IPS-NIHi7 (cell line): ENCODE data around the gene CLDN17.

Experiments used
- DNase-seq: peaks from one replicate; pipeline ENCODE4 v3.0.0; 2012; ENCODE audit warnings: mixed read lengths; ENCODE audit errors: extremely low spot score

CLDN17 gene

DNA sequence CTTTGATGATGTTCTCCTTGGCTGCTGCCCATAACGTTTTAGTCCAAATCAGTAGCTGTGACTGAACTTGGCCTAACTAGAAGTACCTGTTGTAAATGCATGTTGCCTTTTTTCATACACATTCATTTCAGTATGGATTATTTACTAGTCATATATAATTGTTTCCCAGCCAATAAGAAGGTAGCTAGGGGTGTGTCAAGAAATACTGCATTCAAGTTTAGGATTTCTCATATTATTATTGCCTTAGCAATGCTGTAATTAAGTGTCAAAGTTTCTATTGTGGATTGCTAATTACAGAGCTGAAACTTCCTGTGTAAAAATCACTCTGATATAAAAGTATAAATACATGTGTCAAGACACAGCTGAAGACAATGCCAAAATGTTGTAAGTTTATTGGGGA lies at the start of gene CLDN17:
Gene CLDN17, minus strand, starts transcription at position 101 of the 400 bp plus-strand sequence. CDS start 188 bp downstream, outside the sequence.
- no peak for DNase-seq

- DNase-seq, result no peak
These were observed 49.6 kb upstream of the CLDN17 start, which contains the start of gene CLDN8 for GRCh38 chr21:30216041-30216723. TSS of gene CLDN8 (minus strand) at chr21:30216097. CDS start at chr21:30215925, 172 bp downstream.

- DNase-seq, result no peak
These were observed 44.5 kb upstream of the CLDN17 start for GRCh38 chr21:30211071-30211470.

- DNase-seq, result peak; percentile 13
These were observed 43.0 kb upstream of the CLDN17 start for GRCh38 chr21:30209601-30210000.

DNA sequence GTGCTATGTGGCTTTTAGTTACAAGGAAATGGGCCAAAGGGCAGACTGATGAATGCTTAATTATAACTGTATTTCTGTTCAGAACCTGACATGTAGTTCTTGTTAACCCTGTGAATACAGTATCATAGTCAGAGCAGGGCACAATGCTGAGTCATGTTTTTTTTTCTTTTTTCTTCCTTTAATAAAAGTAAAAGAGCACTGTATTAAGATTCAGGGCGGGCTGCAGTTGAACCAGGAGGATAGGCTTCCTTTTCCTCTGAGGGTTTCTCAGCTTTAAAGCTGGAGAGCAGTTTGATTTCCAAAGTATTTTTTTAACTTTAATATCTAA lies 40.6 kb upstream of the CLDN17 start:
- DNase-seq, result no peak

DNA sequence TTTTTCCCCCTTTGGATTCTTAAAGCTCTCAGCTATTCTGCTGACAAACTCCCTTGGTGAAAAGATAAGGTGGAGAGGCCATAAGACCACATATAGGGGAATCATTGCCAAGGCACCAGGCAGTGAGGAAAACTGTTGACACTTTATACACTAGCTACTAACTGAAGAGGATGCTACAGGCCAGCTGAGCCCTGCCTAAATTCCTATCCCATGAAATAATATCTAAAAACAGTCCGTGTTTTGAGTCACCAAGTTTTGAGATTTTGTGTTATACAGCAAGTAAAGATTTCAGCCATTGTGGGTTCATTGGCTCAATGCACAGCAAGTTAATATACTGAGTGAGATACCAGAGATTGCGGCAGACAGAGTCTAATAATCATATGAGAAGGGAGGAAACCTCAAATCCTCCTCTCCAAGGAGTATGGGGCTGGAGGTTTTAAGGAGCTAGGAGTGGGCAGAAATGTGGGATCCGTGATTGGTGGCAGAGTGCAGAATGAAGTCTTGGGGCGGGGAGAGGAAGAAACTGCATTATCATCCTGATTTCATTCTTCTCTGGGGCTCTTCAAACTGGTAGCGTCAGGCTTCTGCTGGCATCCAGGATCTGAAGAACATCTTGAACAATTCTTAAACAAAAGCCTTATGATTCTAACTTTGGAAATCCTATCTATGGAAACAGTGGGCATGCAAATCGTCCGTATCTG lies 40.1 kb upstream of the CLDN17 start:
- DNase-seq, result no peak

DNA sequence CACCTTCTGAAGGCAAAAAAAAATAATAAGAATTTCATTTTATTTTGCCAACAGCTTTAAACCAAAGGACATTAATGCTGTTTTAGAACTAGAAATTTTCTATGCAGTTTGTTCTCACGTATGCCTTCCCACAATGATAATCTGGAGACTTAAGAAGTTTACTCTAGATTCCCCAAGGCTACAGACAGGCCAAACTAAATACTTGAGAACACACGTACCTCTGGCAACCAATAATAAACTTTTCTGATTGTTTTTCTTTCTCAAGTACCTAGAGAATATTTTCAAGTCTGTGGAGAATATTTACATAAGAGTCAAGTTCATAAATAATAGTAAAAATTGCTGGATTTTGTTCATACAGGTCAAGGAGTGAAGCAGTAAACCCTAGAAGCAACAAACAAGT lies 33.4 kb upstream of the CLDN17 start:
- no peak for DNase-seq

DNA sequence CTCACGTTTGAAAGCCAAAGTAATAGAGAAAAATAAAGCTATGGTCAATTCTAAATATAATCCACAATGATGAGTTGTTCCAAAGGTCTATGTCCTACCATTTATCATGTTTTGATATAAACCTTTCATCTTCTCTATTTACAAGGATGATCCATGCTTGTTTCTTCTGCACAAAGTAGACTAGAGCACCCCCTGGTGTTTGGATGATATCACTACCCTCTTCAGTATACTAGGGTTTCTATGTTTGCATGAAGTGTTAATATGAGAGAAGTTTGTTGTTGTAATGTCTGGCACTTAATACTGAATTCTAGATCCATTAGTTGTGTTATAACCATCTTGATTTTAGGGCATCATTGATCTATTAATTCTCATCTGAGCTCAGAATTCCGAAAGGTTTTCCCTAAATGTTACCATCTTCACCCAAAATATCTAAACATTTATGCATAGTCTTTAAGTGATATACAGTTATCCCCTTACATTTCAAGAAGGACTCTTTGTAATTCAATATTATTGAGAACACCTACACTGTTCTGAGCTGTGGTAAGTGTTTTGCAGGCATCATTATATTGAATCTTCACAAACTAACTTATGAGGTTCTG lies 28.2 kb upstream of the CLDN17 start:
- DNase-seq, result peak; percentile 26

GRCh38 chr21:30193201-30193600 lies 26.6 kb upstream of the CLDN17 start:
- DNase-seq, result no peak

DNA sequence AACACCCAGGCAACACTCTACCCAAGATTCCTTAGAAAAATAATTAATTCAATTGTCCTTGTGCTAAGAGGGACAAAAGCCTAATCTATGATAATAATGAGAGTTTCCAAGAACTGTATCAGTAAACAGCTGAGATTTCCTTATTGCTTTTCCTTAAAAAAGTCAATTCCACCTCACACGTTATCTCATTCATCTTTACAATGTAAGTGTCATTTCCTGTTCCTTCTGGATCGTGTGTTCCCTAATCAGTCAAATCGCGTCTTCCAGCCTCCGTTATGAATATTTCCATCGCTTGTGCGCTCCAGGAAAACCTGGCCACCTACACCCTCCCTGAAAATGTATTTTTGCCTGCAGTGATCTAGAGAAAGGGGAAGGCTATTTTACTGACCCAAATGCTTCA lies 23.9 kb upstream of the CLDN17 start:
- DNase-seq, result no peak

DNA sequence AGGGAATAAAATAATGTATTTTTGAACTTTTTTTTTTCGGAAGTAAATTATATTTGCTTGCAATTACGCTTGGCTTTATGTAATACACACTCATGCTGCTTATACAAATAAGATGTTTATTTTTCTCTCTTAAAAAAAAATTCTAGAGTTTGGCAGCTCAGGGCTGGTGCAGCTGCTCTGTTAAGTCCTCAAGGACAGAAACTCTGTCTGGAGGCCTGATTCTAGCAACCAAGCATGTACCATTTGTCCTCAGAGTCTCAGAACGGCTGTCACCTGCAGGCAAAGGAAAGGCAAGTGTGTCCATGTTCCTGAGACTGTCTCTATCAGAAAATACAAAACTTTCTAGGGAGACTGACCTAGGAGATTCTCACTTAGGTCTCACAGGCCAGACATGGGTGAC lies 23.2 kb upstream of the CLDN17 start:
- DNase-seq, result no peak

GRCh38 chr21:30186242-30186641 lies 19.6 kb upstream of the CLDN17 start:
- no peak for DNase-seq

DNA sequence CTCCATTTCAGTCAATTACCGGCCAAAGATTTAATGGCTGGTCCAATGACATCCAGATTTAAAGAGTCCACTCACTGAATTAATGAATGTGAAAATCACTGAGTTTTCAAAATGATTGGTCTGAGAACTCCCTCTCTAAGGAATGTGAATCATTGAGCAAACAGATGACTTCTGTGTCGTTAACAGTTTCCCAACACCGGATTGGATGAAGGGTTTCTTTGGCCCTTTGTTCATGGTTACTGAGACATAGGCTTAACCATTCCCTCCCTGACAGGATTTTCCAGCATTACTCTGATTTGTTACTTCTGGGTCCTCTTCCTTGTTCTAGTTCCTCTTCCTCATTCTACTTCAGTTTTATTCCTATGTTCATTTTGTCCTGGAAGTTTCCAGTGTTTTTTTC lies 1.5 kb upstream of the CLDN17 start:
- no peak for DNase-seq

GRCh38 chr21:30166171-30166570 lies 434 bp downstream of the CLDN17 start:
- DNase-seq, result no peak

DNA sequence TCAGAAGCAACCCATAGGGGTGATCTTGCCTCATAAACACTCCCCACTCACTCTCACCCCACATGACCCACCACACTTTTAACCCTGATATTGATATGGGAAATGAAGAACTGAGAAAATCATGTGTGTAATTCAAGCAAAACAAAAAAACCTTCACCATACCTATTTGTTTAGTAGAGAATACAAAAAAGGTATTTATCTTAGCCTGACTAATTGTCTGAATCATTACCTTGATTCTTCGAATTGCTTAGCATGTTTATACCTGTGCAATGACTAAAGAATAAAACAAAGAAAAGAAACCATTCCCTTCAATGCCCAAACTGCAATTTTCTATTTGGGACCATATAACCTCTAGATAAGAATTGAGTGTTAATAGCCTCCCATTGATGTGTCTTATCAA lies 1.8 kb downstream of the CLDN17 start:
- no peak for DNase-seq

DNA sequence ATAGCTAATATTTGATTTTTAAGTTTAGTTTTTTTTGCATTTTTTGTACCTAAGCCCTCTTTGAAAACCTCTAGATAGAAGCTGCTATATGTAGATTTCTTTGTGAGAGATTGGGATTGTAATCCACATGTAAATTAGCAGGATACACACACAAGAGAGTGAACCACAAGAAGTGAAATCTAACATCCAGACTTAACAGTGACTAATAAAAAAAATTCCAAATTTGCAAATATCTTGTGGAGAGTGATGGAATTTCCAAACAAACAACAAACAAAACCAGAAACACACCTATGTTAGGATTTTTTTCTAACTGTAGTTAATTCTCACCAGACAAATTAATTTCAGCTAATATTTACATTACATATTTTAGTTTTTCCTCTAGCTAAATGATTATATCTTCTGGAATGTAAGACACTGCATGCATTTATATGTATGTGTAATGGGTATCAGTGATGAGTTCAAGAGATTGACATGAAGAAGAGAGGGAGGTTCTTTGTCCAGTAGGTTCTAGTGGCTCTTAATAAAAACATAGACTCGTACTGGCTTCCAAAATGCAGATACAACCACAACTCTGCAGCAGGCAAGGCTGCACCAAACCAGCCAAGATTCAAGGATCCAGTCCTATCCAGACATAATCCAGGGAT lies 12.8 kb downstream of the CLDN17 start:
- no peak for DNase-seq

DNA sequence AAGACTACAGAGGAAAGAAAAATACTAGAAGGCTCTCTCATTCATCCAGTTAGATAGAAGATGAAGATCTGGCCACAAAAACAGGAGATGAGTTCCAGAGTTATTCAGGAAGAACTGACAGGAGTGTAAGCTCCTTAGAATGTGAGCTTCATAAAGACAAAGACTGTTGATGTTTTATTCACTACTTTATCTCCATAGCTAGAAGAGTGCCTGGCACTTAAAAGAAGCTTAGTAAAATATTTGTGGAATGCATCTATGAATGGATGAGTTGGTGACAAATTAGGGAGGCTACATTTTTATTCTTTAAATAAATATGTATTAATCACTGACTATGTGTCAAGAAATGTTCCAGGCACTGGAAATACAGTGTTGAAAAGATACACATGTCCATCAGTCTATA lies 13.8 kb downstream of the CLDN17 start:
- no peak for DNase-seq

- no peak for DNase-seq
These were observed 17.7 kb downstream of the CLDN17 start for GRCh38 chr21:30148906-30149305.

- DNase-seq, result no peak
These were observed 19.9 kb downstream of the CLDN17 start for GRCh38 chr21:30146558-30147282.

DNA sequence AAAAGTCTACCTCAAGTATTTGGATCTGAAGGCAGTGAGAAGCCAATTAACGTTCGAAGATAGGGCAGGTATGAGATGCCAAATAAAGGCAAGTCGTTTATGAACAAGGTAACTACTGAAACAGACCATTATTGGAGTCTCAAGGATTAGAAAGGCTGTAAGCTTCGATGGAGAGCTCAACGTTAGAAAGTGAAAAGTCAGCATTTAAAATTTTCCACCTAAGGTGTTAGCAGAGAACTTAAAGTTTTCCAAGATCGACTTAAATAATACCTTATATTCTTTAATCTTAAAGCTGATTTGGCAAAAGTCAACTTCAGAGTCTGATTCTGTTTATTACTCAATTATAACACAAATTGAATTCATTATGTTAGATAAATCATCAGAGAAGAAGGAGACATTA lies 28.1 kb downstream of the CLDN17 start:
- DNase-seq, result no peak

- no peak for DNase-seq
These were observed 37.4 kb downstream of the CLDN17 start for GRCh38 chr21:30129246-30129645.

- DNase-seq, result no peak
These were observed 40.0 kb downstream of the CLDN17 start for GRCh38 chr21:30126576-30126975.
